ENCODE data around the gene JUND. TPM values are rescaled to one million over a fixed set of nuclear protein-coding genes. Genes with fewer than 3 reads are reported as not detected.

Gene JUND
- 23.8 to 57.9 TPM (median 47.3 TPM) in 5 replicates for total RNA-seq (2022; extraction: Qiagen RNA extraction)

DNA sequence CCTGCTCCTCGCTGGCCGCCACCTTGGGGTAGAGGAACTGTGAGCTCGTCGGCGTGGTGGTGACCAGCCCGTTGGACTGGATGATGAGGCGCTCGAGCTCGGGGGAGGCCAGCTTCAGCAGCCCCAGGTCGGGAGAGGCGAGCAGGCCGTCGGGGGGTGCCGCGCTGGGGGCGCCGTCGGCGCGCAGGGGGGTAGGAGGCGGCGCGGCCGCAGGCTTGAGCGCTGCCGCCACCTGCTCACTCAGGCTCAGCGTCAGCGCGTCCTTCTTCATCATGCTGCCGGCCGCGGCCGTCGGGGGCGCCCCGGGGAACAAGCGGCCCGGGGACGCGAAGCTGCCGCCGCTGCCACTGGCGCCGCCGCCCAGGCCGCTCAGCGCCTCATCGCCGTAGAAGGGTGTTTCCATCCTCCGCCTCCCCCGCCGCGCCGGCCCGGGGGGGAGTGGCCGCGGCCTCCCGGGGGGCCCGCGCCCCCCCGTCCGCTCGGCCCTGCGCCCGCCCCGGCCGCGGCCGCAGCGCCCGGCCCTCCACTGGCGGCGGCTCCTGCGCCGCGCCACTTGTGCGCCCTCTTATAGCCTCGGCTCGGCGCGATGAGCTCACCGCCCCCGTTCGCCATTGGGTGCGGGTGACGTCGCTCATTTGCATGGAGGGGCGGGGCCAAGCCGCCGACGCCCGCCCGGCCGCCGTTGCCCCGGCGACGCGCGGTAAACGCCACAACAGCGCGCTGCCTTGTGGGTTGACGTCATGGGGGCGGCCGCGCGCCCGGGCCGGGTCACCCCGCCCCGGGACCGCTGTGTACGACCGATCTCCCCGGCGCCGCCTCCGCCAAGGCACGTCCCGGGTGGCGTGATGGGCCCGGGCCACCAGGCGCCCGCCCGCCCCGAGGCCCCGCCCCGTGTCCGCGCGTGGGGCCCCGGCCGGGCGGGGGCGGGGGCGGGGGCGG lies at the start of gene JUND:
Gene JUND (minus strand): TSS at position 541 of the 939 bp plus-strand sequence. CDS start 138 bp downstream, at position 403.

DNA sequence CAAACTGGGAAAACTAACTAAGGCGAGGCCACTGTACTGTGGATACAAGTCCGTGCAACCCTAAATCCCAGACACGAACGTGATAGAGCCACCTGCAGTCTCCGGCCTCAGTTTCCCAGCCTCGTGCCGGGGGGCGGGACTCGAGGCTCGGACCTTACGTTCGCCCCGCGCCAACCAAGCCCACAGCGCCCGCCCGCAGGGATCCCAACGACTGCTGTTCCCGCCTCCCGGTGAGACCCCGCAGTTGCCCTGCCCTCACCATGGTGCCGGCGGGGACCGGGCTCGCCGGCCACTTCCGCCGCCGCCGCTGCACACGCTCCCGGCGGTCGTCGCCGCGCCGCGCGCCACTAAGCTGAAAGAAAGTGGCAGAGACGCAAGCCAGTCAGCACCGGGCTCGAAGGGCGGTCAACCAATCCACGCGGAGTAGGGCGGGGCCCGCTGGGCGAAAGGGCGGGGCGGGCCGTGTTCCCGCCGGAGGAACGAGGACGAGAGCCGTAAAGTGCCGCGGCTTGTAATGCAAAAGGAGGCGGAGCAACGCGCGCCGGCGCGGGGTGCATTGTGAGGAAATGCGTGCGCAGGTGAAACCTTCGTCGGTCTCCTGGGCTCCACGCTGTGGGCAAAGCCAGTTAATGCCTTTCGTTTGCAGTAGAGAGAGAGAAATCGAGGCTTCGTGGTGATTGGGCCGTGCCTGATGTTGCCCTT lies 41.5 kb upstream of the JUND start, which contains the start of gene LSM4:
Gene LSM4 (minus strand): TSS at position 318 of the 702 bp plus-strand sequence. CDS start 56 bp downstream, at position 262.

DNA sequence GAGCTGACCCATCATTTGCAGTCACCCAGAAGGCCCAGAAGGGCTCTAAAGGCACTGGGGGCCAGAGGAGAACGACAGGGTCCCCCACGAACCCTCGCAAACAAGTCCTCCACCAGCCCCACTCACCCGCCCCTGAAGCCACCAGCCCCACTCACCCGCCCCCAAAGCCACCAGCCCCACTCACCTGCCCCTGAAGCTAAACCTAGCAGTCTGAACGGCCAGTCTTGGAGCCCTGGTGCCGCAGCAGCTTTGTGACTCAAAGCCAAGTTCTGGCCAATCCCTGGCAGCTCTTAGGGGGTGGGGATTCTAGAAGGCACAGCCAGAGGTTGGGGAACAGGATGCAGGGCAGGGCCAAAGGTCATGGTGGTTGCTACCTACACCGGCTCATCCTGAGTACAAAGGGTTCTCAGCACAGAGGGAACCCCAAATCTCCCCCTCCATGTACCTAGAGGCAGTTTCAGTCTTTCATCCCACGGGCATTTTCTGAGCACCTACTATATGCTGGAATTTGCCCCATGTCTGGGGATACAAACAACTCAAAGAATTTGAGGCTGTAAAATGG lies 7.1 kb downstream of the JUND start, which contains the start of gene IQCN:
Gene IQCN (minus strand): TSS at position 234 of the 562 bp plus-strand sequence. CDS start 4,974 bp downstream, outside the sequence.

Other genes with a start within 250 kb of the JUND start
- not detected in 5 replicates for gene IL12RB1, start 194.7 kb downstream of the JUND start, total RNA-seq (2022; extraction: Qiagen RNA extraction)
- 1.5 to 2.4 TPM (median 2.1 TPM) in 5 replicates for gene MAST3, start 183.8 kb downstream of the JUND start, total RNA-seq (2022; extraction: Qiagen RNA extraction)
- gene PIK3R2, start 128.5 kb downstream of the JUND start, total RNA-seq (2022; extraction: Qiagen RNA extraction) = 2.7 to 11.5 TPM (median 9.3 TPM) in 5 replicates
- 10.8 to 19.8 TPM (median 14.4 TPM) in 5 replicates for gene IFI30, start 107.8 kb downstream of the JUND start, total RNA-seq (2022; extraction: Qiagen RNA extraction)
- gene MPV17L2, start 88.4 kb downstream of the JUND start, total RNA-seq (2022; extraction: Qiagen RNA extraction) = 8.3 to 12.8 TPM (median 11.2 TPM) in 5 replicates
- 0.41 to 1.1 TPM (median 0.77 TPM) in 5 replicates for gene RAB3A, start 77.6 kb downstream of the JUND start, total RNA-seq (2022; extraction: Qiagen RNA extraction)
- 0.24 to 0.49 TPM (median 0.28 TPM) in 4 of 5 replicates, not detected in the other for gene PDE4C, start 55.2 kb downstream of the JUND start, total RNA-seq (2022; extraction: Qiagen RNA extraction)
- gene IQCN, start 7.2 kb downstream of the JUND start, total RNA-seq (2022; extraction: Qiagen RNA extraction) = 0.40 to 0.77 TPM (median 0.64 TPM) in 5 replicates
- gene LSM4, start 41.5 kb upstream of the JUND start, total RNA-seq (2022; extraction: Qiagen RNA extraction) = 220 to 248 TPM (median 240 TPM) in 5 replicates
- gene PGPEP1, start 59.0 kb upstream of the JUND start, total RNA-seq (2022; extraction: Qiagen RNA extraction) = 1.5 to 4.4 TPM (median 2.9 TPM) in 5 replicates
- 14.5 to 31.3 TPM (median 24.7 TPM) in 5 replicates for gene GDF15, start 104.5 kb upstream of the JUND start, total RNA-seq (2022; extraction: Qiagen RNA extraction)
- 0.06 TPM in 1 of 5 replicates, not detected in the others for gene LRRC25, start 116.0 kb upstream of the JUND start, total RNA-seq (2022; extraction: Qiagen RNA extraction)
- gene SSBP4, start 137.8 kb upstream of the JUND start, total RNA-seq (2022; extraction: Qiagen RNA extraction) = 36.0 to 47.5 TPM (median 45.6 TPM) in 5 replicates
- 30.5 to 45.1 TPM (median 41.8 TPM) in 5 replicates for gene ISYNA1, start 156.5 kb upstream of the JUND start, total RNA-seq (2022; extraction: Qiagen RNA extraction)
- 3.8 to 6.0 TPM (median 5.3 TPM) in 5 replicates for gene ELL, start 240.4 kb upstream of the JUND start, total RNA-seq (2022; extraction: Qiagen RNA extraction)

All from A549 treated with Mapracorat at 1 μM for 4 hours (cell line).